ENCODE data around the gene TMSB4X. TPM values are rescaled to one million over a fixed set of nuclear protein-coding genes. Genes with fewer than 3 reads are reported as not detected.

The TMSB4X gene
- total RNA-seq, 1 experiment from 2014 or later: 1,095 TPM

DNA sequence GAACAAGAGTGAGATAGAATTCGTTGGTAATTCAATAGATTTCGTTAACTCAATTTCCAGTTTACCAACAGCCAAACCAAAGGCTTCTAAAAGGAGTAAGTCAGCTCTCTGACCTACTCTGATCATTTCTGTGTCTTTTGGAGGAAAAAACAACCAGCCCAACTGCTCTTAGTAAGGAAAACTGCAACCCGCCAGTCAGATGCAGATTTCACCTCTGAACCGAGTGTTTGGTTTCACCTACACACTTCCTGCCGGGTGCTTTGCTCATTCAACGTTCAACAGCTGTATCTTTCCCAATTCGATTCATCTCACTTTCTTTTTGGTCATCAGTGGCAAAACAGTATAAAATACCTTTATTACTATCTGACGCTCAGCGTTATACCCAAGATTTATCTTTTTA is 24.5 kb downstream of the TMSB4X start:
- POLR2A ChIA-PET: no interaction called here
- CTCF ChIA-PET: no interaction called here
- Mint-ChIP-seq H3K36me3 (ENCODE audit: insufficient read depth, unreplicated experiment) (no peaks in the 10 kb centered on the region), H3K27me3 (ENCODE audit: insufficient read depth, unreplicated experiment) (no peaks in the 10 kb centered on the region), H3K4me1 (ENCODE audit: low read depth, unreplicated experiment) (peaks cover 10% of the 10 kb centered on the region), H3K9me3 (ENCODE audit: unreplicated experiment) (no peaks in the 10 kb centered on the region), H3K4me3 (ENCODE audit: unreplicated experiment) (no peak overlapping the region), H3K27ac (ENCODE audit: unreplicated experiment) (no peak overlapping the region)
- no peaks in the 10 kb centered on the region for H3K27me3 ChIP-seq (replicated peaks; ENCODE audit: control insufficient read depth, insufficient read depth, low read length)
- intact Hi-C loops (cut with micrococcal nuclease; ENCODE audit: unreplicated experiment): no loop called here
- BruUV-seq (replicated peaks): no TSS peak
- no peak overlapping the region for H3K4me3 ChIP-seq (ENCODE audit: low read depth, low read length)
- TF ChIP-seq, protein P1, sequence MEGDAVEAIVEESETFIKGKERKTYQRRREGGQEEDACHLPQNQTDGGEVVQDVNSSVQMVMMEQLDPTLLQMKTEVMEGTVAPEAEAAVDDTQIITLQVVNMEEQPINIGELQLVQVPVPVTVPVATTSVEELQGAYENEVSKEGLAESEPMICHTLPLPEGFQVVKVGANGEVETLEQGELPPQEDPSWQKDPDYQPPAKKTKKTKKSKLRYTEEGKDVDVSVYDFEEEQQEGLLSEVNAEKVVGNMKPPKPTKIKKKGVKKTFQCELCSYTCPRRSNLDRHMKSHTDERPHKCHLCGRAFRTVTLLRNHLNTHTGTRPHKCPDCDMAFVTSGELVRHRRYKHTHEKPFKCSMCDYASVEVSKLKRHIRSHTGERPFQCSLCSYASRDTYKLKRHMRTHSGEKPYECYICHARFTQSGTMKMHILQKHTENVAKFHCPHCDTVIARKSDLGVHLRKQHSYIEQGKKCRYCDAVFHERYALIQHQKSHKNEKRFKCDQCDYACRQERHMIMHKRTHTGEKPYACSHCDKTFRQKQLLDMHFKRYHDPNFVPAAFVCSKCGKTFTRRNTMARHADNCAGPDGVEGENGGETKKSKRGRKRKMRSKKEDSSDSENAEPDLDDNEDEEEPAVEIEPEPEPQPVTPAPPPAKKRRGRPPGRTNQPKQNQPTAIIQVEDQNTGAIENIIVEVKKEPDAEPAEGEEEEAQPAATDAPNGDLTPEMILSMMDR (IDR thresholded peaks at IDR 0.05; ENCODE audit: insufficient read depth in 1 of 2, low read depth in 1 of 2, low read length in 1 of 2, severe bottlenecking in 1 of 2, unreplicated experiment in 1 of 2): no peak
- H3K36me3 ChIP-seq (ENCODE audit: control insufficient read depth, insufficient read depth, low read length): no peaks in the 10 kb centered on the region
- no peaks in the 10 kb centered on the region for H3K9me3 ChIP-seq
- H3K4me1 ChIP-seq: peaks cover 22% of the 10 kb centered on the region
- no peak for DNase-seq

DNA sequence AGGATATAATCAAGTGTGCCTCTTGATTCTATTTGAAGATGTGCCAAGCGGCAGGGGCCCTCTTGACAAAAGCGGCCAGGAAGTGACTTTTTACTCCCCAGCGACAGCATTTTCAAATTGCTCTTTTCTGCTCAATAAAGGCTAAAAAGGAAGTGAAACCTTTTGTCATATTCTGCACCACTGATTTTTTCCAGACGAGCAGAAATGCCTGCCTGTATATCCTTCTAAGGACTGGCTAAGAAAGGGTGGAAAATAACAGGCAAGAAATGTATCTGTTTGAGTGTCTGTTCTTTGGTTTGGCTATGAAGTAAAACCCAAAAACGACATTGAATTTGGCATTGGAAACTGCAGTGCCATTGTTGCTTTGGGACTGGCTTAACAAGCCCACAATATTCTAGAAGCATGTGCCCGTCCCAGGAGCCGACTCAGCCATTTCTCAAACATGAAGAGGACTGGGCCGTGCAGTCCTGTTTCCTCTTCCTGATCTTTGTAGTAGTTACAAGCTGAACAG is 25.4 kb downstream of the TMSB4X start:
- H3K27ac Mint-ChIP-seq (ENCODE audit: unreplicated experiment): no peak overlapping the region
- no peak for DNase-seq
- H3K36me3 ChIP-seq (ENCODE audit: control insufficient read depth, insufficient read depth, low read length): no peaks in the 10 kb centered on the region
- ChIA-PET CTCF (no interaction called here), POLR2A (no interaction called here)
- peaks cover 10% of the 10 kb centered on the region for H3K4me1 Mint-ChIP-seq (ENCODE audit: low read depth, unreplicated experiment)
- no peaks in the 10 kb centered on the region for H3K27me3 ChIP-seq (replicated peaks; ENCODE audit: control insufficient read depth, insufficient read depth, low read length)
- no peaks in the 10 kb centered on the region for H3K27me3 Mint-ChIP-seq (ENCODE audit: insufficient read depth, unreplicated experiment)
- BruUV-seq (replicated peaks): no TSS peak
- TF ChIP-seq, protein P1 (IDR thresholded peaks at IDR 0.05; ENCODE audit: insufficient read depth in 1 of 2, low read depth in 1 of 2, low read length in 1 of 2, severe bottlenecking in 1 of 2, unreplicated experiment in 1 of 2): no peak
- H3K36me3 Mint-ChIP-seq (ENCODE audit: insufficient read depth, unreplicated experiment): no peaks in the 10 kb centered on the region
- H3K9me3 ChIP-seq: no peaks in the 10 kb centered on the region
- intact Hi-C loops (cut with micrococcal nuclease; ENCODE audit: unreplicated experiment): no loop called here
- H3K9me3 Mint-ChIP-seq (ENCODE audit: unreplicated experiment): no peaks in the 10 kb centered on the region
- H3K4me3 ChIP-seq (ENCODE audit: low read depth, low read length): no peak overlapping the region
- peaks cover 22% of the 10 kb centered on the region for H3K4me1 ChIP-seq
- no peak overlapping the region for H3K4me3 Mint-ChIP-seq (ENCODE audit: unreplicated experiment)

DNA sequence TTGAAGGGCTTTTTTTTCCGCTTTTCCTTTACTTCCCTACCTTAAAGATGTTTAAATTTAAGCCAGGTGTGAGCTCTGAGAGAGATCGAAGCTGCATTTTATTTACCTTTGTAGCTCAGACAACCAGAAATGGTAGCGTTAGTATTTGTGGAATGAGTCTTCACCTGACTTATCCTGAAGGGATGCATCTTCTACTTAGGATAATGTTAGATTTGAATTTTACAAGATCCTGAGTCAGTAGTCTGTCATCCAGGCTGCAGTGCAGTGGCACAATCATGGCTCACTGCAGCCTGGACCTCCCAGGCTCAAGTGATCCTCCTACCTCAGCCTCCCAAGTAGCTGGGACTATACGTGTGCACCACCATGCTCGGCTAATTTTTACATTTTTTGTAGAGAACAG is 26.2 kb downstream of the TMSB4X start:
- BruUV-seq (replicated peaks): no TSS peak
- Histone ChIP-seq H3K4me1 (peaks cover 22% of the 10 kb centered on the region), H3K27me3 (replicated peaks; ENCODE audit: control insufficient read depth, insufficient read depth, low read length) (no peaks in the 10 kb centered on the region), H3K36me3 (ENCODE audit: control insufficient read depth, insufficient read depth, low read length) (no peaks in the 10 kb centered on the region), H3K4me3 (ENCODE audit: low read depth, low read length) (no peak overlapping the region), H3K9me3 (no peaks in the 10 kb centered on the region)
- Mint-ChIP-seq H3K9me3 (ENCODE audit: unreplicated experiment) (no peaks in the 10 kb centered on the region), H3K27ac (ENCODE audit: unreplicated experiment) (no peak overlapping the region), H3K4me3 (ENCODE audit: unreplicated experiment) (no peak overlapping the region), H3K4me1 (ENCODE audit: low read depth, unreplicated experiment) (peaks cover 10% of the 10 kb centered on the region), H3K27me3 (ENCODE audit: insufficient read depth, unreplicated experiment) (no peaks in the 10 kb centered on the region), H3K36me3 (ENCODE audit: insufficient read depth, unreplicated experiment) (no peaks in the 10 kb centered on the region)
- DNase-seq: no peak
- CTCF ChIA-PET: no interaction called here
- TF ChIP-seq, protein P1 (IDR thresholded peaks at IDR 0.05; ENCODE audit: insufficient read depth in 1 of 2, low read depth in 1 of 2, low read length in 1 of 2, severe bottlenecking in 1 of 2, unreplicated experiment in 1 of 2): no peak
- POLR2A ChIA-PET: interaction anchor here (0.8 kb wide), 1 partner anchor 14 kb away, joined by 11 read pairs; no protein-coding TSS in a partner anchor
- intact Hi-C loops (cut with micrococcal nuclease; ENCODE audit: unreplicated experiment): no loop called here
